Measurements from ENCODE around the gene ING3. TPM values are rescaled to one million over a fixed set of nuclear protein-coding genes. Genes with fewer than 3 reads are reported as not detected.

The ING3 gene
- total and polyA plus RNA-seq, 10 donors = 10.2 to 40.9 (median 29.1) TPM

DNA sequence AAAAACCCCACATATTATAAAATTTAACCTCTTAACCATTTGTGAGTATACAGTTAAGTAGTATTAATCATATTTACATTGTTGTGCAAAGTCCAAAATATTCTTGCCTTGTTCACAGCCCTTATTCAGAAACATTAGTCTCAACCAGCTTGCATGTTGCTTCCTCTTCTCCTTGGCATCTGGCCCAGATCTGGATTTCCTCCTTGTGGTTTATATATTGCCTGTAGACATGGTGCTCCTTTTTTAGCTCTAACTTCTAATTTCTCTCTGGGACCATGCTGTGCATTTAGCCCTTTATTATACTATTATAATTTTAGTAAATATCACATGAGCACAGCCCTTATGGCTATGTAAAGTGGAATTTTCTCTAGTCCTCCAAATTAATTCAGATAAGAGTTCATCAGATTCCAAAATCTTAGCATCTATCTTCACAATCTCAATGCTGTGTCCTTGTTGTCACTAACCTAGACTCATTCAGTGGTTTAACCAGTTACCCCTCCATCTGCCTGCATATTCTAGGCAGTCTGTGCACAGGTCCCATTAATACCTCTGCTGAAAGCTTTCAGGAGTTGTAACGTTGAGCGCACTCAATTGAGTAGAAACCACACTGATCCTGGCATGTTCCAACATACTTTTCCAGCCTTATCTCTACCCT lies 45.9 kb downstream of the ING3 start:
- H3K27me3 ChIP-seq (replicated peaks in 1 of 7) = no peaks in the 10 kb centered on the region
- no peaks in the 10 kb centered on the region for H3K36me3 ChIP-seq
- H3K27ac ChIP-seq = peak overlapping the region in 7 of 8 donors; percentile 4 to 70 (median 55)
- H3K4me1 ChIP-seq = peaks cover 13 to 89% (median 55%) of the 10 kb centered on the region in 6 donors
- DNase-seq = no peak
- no peaks in the 10 kb centered on the region for H3K9me3 ChIP-seq
- no peak overlapping the region for H3K4me3 ChIP-seq
- intact Hi-C loops (cut with DNase I; ENCODE audit: low total_unique reads) = no loop called here
- TF ChIP-seq POLR2AphosphoS5 (IDR thresholded peaks at IDR 0.05) (peak in 1 of 3 donors; percentile 15), POLR2A (IDR thresholded peaks at IDR 0.05) (no peak)
- 48 to 68% (median 58%) methylated on average over 2 of the region's 2 CpGs for WGBS, 5 donors

DNA sequence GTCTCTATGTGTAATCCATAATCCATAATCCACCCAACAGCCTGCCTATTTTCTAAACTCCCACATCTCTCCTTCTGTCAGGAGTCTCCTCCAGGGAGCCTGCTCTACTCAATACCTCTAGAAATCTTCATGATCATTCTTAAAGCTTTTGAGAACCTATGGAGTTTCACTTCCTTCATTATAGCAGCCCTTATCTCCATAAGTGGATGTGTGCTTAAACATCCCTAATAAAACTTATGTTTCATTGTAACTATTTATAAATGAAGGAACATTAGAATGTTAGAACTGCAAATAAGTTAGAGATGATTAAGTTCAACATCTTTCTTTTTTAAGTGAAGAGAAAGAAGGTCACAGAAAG lies 46.4 kb downstream of the ING3 start:
- H3K4me1 ChIP-seq = peaks cover 13 to 87% (median 54%) of the 10 kb centered on the region in 6 donors
- no peaks in the 10 kb centered on the region for H3K9me3 ChIP-seq
- no peaks in the 10 kb centered on the region for H3K36me3 ChIP-seq
- H3K27me3 ChIP-seq (replicated peaks in 1 of 7) = no peaks in the 10 kb centered on the region
- H3K27ac ChIP-seq = peak overlapping the region in 6 of 8 donors; percentile 24 to 70 (median 49)
- no peak for TF ChIP-seq POLR2AphosphoS5 (IDR thresholded peaks at IDR 0.05)
- no peak for TF ChIP-seq POLR2A (IDR thresholded peaks at IDR 0.05)
- TF ChIP-seq, protein P1, sequence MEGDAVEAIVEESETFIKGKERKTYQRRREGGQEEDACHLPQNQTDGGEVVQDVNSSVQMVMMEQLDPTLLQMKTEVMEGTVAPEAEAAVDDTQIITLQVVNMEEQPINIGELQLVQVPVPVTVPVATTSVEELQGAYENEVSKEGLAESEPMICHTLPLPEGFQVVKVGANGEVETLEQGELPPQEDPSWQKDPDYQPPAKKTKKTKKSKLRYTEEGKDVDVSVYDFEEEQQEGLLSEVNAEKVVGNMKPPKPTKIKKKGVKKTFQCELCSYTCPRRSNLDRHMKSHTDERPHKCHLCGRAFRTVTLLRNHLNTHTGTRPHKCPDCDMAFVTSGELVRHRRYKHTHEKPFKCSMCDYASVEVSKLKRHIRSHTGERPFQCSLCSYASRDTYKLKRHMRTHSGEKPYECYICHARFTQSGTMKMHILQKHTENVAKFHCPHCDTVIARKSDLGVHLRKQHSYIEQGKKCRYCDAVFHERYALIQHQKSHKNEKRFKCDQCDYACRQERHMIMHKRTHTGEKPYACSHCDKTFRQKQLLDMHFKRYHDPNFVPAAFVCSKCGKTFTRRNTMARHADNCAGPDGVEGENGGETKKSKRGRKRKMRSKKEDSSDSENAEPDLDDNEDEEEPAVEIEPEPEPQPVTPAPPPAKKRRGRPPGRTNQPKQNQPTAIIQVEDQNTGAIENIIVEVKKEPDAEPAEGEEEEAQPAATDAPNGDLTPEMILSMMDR (IDR thresholded peaks at IDR 0.05 in 8 of 11, conservative IDR thresholded peaks at IDR 0.05 in 3 of 11) = no peak
- no peak for DNase-seq
- H3K4me3 ChIP-seq = no peak overlapping the region
- intact Hi-C loops (cut with DNase I; ENCODE audit: low total_unique reads) = no loop called here

- no peaks in the 10 kb centered on the region for H3K36me3 ChIP-seq
- H3K4me3 ChIP-seq = no peak overlapping the region
- TF ChIP-seq, protein P1 (IDR thresholded peaks at IDR 0.05 in 8 of 11, conservative IDR thresholded peaks at IDR 0.05 in 3 of 11) = no peak
- TF ChIP-seq POLR2AphosphoS5 (IDR thresholded peaks at IDR 0.05) = peak in 1 of 3 donors; percentile 19
- intact Hi-C loops (cut with DNase I; ENCODE audit: low total_unique reads) = no loop called here
- H3K27me3 ChIP-seq (replicated peaks in 1 of 7) = peaks cover 0 to 2% (median 0%) of the 10 kb centered on the region in 7 donors
- no peaks in the 10 kb centered on the region for H3K9me3 ChIP-seq
- WGBS, 5 donors = 56 to 83% (median 61%) methylated on average over 7 of the region's 7 CpGs
- H3K4me1 ChIP-seq = peaks cover 13 to 83% (median 52%) of the 10 kb centered on the region in 6 donors
- DNase-seq = no peak
- peak overlapping the region in 3 of 8 donors; percentile 14 to 47 (median 43) for H3K27ac ChIP-seq
These were observed 47.4 kb downstream of the ING3 start for GRCh38 chr7:120997882-120998474.

- Histone ChIP-seq H3K4me1 (peaks cover 13 to 78% (median 52%) of the 10 kb centered on the region in 6 donors), H3K4me3 (no peak overlapping the region), H3K27ac (peak overlapping the region in 1 of 8 donors; percentile 47), H3K9me3 (no peaks in the 10 kb centered on the region), H3K36me3 (no peaks in the 10 kb centered on the region), H3K27me3 (replicated peaks in 1 of 7) (peaks cover 0 to 6% (median 0%) of the 10 kb centered on the region in 7 donors)
- intact Hi-C loops (cut with DNase I; ENCODE audit: low total_unique reads) = no loop called here
- TF ChIP-seq POLR2A (IDR thresholded peaks at IDR 0.05) (no peak), POLR2AphosphoS5 (IDR thresholded peaks at IDR 0.05) (no peak)
- TF ChIP-seq, protein P1 (IDR thresholded peaks at IDR 0.05 in 8 of 11, conservative IDR thresholded peaks at IDR 0.05 in 3 of 11) = no peak
- no peak for DNase-seq
- 31 to 56% (median 42%) methylated on average over 1 of the region's 1 CpG for WGBS, 5 donors
These were observed 47.9 kb downstream of the ING3 start for GRCh38 chr7:120998520-120998919.
